GM06990 (cell line): ENCODE results near the gene PSME3.

Experiments used
- DNase-seq: peaks from one replicate; pipeline ENCODE4 v3.0.0-alpha.2; 2011; ENCODE audit not compliant: insufficient read length; ENCODE audit errors: extremely low read depth
- H3K27me3 ChIP-seq: replicated peaks from 2 replicates; pipeline ENCODE4 v1.6.0; 2011; ENCODE audit warnings: low read length; ENCODE audit not compliant: control insufficient read depth, insufficient read depth
- H3K36me3 ChIP-seq: 2 replicates; pipeline ENCODE4 v1.5.1; 2011; ENCODE audit warnings: low read length; ENCODE audit not compliant: control insufficient read depth, insufficient read depth
- H3K4me3 ChIP-seq: replicated peaks from 2 replicates; pipeline ENCODE4 v1.5.1; 2011; ENCODE audit warnings: low read depth, mild to moderate bottlenecking, control low read depth, low read length
- CTCF ChIP-seq: IDR thresholded peaks from 2 replicates; pipeline ENCODE4 v1.5.1; 2011; ENCODE audit warnings: low read length, control low read depth, mild to moderate bottlenecking, inconsistent platforms; ENCODE audit not compliant: insufficient read depth, poor library complexity, severe bottlenecking

PSME3 gene

DNA sequence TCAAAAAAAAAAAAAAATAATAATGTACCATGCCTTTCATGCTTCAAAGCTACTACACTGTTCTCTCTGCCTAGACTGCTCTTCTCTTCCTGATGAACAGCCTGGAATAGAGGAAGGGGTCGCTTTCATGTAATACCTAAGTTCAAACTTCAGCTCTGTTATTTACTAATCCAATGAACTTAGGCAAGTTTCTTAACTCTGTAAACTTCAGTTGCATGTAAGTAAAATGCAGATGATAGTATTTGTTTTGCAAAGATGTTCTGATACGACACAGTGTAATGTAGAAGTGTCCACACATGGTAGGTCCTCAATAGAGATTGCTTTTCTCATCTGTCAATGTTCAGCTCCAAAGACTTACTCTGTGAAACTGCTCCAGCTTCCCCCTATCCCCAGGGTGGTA, 41.2 kb upstream of the PSME3 start:
- Histone ChIP-seq H3K36me3 (no peaks in the 10 kb centered on the region; the same call in none of the 2 replicates), H3K27me3 (no peaks in the 10 kb centered on the region; the same call in 1 of the 2 replicates), H3K4me3 (no peak overlapping the region)
- no peak for DNase-seq
- TF ChIP-seq CTCF, result no peak

DNA sequence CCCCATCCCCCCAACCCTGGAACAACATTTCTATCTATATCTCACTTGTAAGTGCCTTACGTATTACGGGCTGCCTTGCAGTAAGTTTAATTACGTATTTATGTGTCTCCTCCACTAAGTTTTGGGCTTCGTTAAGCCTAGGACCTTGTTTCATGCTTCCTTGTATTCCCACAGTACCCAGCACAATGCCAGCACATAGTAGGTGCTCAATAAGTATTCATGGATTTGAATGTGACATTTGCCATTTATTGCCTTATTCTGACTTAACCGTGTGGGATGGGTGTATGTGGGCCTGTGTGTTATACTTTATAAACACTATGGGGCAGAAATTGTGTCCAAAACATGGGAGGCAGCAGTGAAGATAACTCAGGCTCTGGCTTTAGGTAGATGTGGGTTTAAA, 40.7 kb upstream of the PSME3 start:
- TF ChIP-seq CTCF, result no peak
- H3K36me3 ChIP-seq, result no peaks in the 10 kb centered on the region; the same call in none of the 2 replicates
- H3K4me3 ChIP-seq, result no peak overlapping the region
- DNase-seq, result no peak
- no peaks in the 10 kb centered on the region; the same call in 1 of the 2 replicates for H3K27me3 ChIP-seq

DNA sequence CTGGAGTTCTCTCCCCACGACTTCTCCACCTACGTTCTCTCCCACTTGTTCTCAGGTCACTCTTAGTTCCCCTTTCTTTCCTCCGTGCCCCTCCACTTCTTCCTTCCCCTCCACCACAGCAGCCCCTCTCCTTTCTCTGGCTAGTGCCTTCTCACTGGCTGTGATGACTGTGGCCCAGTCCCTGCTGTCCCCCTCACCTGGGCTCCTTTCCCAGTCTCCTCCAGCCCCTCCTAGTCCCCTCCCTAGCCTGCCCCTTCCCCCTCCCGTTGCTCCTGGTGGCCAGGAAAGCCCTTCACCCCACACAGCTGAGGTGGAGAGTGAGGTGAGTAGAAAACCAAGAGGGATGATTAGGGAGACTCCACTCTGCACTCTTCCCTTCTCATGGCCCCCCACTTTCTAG, 38.1 kb upstream of the PSME3 start:
- TF ChIP-seq CTCF, result no peak
- Histone ChIP-seq H3K27me3 (no peaks in the 10 kb centered on the region), H3K36me3 (no peaks in the 10 kb centered on the region; the same call in none of the 2 replicates), H3K4me3 (no peak overlapping the region)
- no peak for DNase-seq

- no peaks in the 10 kb centered on the region; the same call in none of the 2 replicates for H3K36me3 ChIP-seq
- no peak for TF ChIP-seq CTCF
- no peak for DNase-seq
- H3K27me3 ChIP-seq, result no peaks in the 10 kb centered on the region
- H3K4me3 ChIP-seq, result no peak overlapping the region
Observed at GRCh38 chr17:42795465-42795864, 37.7 kb upstream of the PSME3 start.

GRCh38 chr17:42796066-42796758, 37.0 kb upstream of the PSME3 start:
- DNase-seq, result no peak
- Histone ChIP-seq H3K27me3 (no peaks in the 10 kb centered on the region), H3K4me3 (no peak overlapping the region), H3K36me3 (no peaks in the 10 kb centered on the region; the same call in none of the 2 replicates)
- no peak for TF ChIP-seq CTCF
